A549 treated with GW870086 at 1 μM for 4 hours (cell line): ENCODE data around the gene P2RX7. TPM values are rescaled to one million over a fixed set of nuclear protein-coding genes. Genes with fewer than 3 reads are reported as not detected.

Experiments
- total RNA-seq: library from RNA; stranded (reverse); fragments of 200-300 nt; extraction: Qiagen RNA extraction; gene quantifications from 5 replicates; pipeline ENCODE4 v1.2.3, GENCODE V29; 2022; ENCODE audit warnings: low read depth

The P2RX7 gene
- total RNA-seq: not detected in 5 replicates

DNA sequence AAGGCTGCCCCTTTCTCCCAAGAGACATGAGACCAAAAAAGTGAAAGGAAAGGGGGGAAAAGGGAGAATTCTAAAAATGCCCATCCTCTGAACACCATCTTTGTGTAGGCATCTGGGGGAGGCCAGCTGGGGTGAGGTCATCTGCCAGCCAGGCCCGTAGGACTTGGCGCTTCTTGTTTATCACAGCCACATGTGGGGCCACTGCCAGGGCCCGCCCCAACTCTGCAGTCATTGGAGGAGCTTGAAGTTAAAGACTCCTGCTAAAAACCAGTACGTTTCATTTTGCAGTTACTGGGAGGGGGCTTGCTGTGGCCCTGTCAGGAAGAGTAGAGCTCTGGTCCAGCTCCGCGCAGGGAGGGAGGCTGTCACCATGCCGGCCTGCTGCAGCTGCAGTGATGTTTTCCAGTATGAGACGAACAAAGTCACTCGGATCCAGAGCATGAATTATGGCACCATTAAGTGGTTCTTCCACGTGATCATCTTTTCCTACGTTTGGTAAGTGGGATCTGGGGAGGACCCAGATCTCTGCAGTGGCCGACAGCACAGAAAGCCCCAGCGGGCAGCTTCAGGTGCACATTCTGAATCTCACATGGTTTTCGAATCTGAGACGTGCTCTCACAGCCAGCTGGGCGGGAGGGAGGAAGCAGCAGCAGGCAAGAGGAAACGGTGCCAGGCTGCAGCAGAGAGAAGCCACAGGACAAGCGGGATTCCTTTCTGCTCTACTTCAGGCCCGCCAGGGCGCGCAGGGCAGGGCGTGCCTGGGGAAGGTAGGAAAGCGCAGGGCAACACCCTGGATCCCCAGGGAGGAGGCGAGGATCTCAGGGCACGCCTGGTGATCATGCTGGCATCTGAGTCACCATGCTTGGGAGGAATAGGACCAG, at the start of gene P2RX7:
Gene P2RX7, plus strand, starts transcription at position 276 of the 881 bp plus-strand sequence. Its CDS starts 95 bp downstream, at position 371.

DNA sequence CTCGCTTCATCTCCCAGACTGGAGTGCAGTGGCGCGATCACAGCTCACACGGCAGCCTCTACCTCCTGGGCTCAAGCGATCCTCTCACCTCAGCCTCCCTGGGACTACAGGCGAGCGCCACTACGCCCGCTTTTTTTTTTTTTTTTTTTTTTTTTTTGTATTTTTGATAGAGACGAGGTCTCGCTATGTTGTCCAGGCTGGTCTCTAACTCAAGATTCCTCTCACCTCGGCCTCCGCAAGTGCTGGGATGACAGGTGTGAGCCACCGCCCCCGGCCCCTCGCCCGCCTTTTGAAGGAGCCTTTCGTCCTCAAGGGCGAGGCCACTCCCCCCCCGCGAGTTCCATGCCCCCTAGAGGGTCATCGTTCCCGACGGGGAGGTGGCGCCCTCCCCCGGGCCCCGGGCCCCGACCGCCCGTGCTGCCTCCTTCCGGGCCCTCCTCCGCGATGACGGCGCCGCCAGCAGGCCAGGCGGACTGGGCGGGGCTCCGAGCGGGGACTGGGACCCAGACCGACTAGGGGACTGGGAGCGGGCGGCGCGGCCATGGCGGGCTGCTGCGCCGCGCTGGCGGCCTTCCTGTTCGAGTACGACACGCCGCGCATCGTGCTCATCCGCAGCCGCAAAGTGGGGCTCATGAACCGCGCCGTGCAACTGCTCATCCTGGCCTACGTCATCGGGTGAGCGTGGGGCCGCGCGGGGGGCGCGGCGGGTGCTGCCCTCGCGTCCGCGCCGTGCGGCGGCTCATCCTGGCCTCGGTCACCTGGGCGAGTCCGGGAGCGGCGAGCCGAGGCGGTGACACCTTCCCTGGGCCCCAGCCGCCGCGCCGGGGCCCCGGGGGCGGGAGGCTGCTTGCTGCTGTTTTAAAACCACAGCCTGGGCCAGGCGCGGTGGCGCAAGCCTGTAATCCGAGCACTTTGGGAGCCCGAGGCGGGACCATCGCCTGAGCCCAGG, 77.2 kb downstream of the P2RX7 start, which contains the start of gene P2RX4:
Gene P2RX4, plus strand, starts transcription at position 506 of the 949 bp plus-strand sequence. Its CDS starts 36 bp downstream, at position 542.

Other genes starting within 250 kb of the P2RX7 start
- 29.5 to 50.9 TPM (median 49.0 TPM) in 5 replicates for gene SPPL3, start 228.5 kb upstream of the P2RX7 start, total RNA-seq
- 3.9 to 5.3 TPM (median 4.5 TPM) in 5 replicates for gene HNF1A, start 154.3 kb upstream of the P2RX7 start, total RNA-seq
- 21.8 to 25.0 TPM (median 24.3 TPM) in 5 replicates for gene C12orf43, start 116.4 kb upstream of the P2RX7 start, total RNA-seq
- 2.7 to 4.7 TPM (median 4.1 TPM) in 5 replicates for gene OASL, start 93.6 kb upstream of the P2RX7 start, total RNA-seq
- gene P2RX4, start 77.3 kb downstream of the P2RX7 start, total RNA-seq: 16.7 to 19.3 TPM (median 18.0 TPM) in 5 replicates
- gene CAMKK2, start 163.8 kb downstream of the P2RX7 start, total RNA-seq: 18.4 to 25.8 TPM (median 25.5 TPM) in 5 replicates
- gene ANAPC5, start 219.5 kb downstream of the P2RX7 start, total RNA-seq: 88.6 to 95.4 TPM (median 90.2 TPM) in 5 replicates